Middle frontal gyrus (tissue), 1 donor: ENCODE results near the gene FER1L5.
"Not testable (repeated sequence)": the region's sequence is repeated elsewhere in the genome, so short reads cannot be mapped to it uniquely, and the experiment has no call there.

Experiments
- DNase-seq: peaks from one replicate; pipeline ENCODE4 v3.0.0-alpha.2; 2015; ENCODE audit warnings: low spot score; ENCODE audit errors: extremely low spot score

FER1L5 gene

GRCh38 chr2:96636551-96637171 is 5.9 kb upstream of the FER1L5 start:
- no peak for DNase-seq

- peak; percentile 8 for DNase-seq
Measured at GRCh38 chr2:96637385-96638143, 5.0 kb upstream of the FER1L5 start.

GRCh38 chr2:96638144-96639121 is 4.1 kb upstream of the FER1L5 start, which contains the start of gene KANSL3:
Gene KANSL3, minus strand, starts transcription at chr2:96638312. Its CDS starts 1,177 bp downstream, at chr2:96637135.
- peak; percentile 90 for DNase-seq

- DNase-seq, result no peak
Measured at GRCh38 chr2:96647681-96648080, 5.1 kb downstream of the FER1L5 start.

- no peak for DNase-seq
Measured at GRCh38 chr2:96648306-96648930, 5.9 kb downstream of the FER1L5 start.

GRCh38 chr2:96649342-96649741 is 6.8 kb downstream of the FER1L5 start:
- DNase-seq, result no peak

- no peak for DNase-seq
Measured at GRCh38 chr2:96651793-96652192, 9.2 kb downstream of the FER1L5 start.

GRCh38 chr2:96654791-96655190 is 12.2 kb downstream of the FER1L5 start:
- DNase-seq, result not testable (repeated sequence)

- DNase-seq, result no peak
Measured at GRCh38 chr2:96655526-96655925, 13.0 kb downstream of the FER1L5 start.

GRCh38 chr2:96656540-96656939 is 14.0 kb downstream of the FER1L5 start:
- DNase-seq, result no peak

- DNase-seq, result no peak
Measured at GRCh38 chr2:96661324-96661723, 18.8 kb downstream of the FER1L5 start.

GRCh38 chr2:96662360-96662759 is 19.8 kb downstream of the FER1L5 start:
- no peak for DNase-seq

GRCh38 chr2:96663177-96663576 is 20.6 kb downstream of the FER1L5 start:
- DNase-seq, result no peak

- no peak for DNase-seq
Measured at GRCh38 chr2:96663829-96664228, 21.3 kb downstream of the FER1L5 start.

- DNase-seq, result no peak
Measured at GRCh38 chr2:96664366-96664925, 21.9 kb downstream of the FER1L5 start.

GRCh38 chr2:96665083-96665569 is 22.6 kb downstream of the FER1L5 start:
- DNase-seq, result no peak

- not testable (repeated sequence) for DNase-seq
Measured at GRCh38 chr2:96665717-96666116, 23.2 kb downstream of the FER1L5 start.

- DNase-seq, result no peak
Measured at GRCh38 chr2:96668771-96669170, 26.2 kb downstream of the FER1L5 start.

GRCh38 chr2:96669539-96670215 is 27.1 kb downstream of the FER1L5 start:
- DNase-seq, result no peak

GRCh38 chr2:96679848-96680247 is 37.3 kb downstream of the FER1L5 start:
- no peak for DNase-seq
